Measurements from ENCODE around the gene FAT2. TPM values are rescaled to one million over a fixed set of nuclear protein-coding genes. Genes with fewer than 3 reads are reported as not detected.

FAT2 gene
- polyA plus RNA-seq, 3 donors = not detected

GRCh38 chr5:151598549-151598948, 7.4 kb upstream of the FAT2 start:
- TF ChIP-seq CTCF (IDR thresholded peaks at IDR 0.05) = no peak
- H2AFZ ChIP-seq (ENCODE audit: insufficient read depth, low read depth, low read length, poor library complexity, severe bottlenecking) = no peak overlapping the region
- no peaks in the 10 kb centered on the region for H3K27me3 ChIP-seq (ENCODE audit: control insufficient read depth in 2 of 2, insufficient read depth in 2 of 2, low read length in 2 of 2)
- H3K4me2 ChIP-seq (replicated peaks; ENCODE audit: extremely low read depth, low read length, poor library complexity, severe bottlenecking) = no peak overlapping the region
- H3K9ac ChIP-seq (ENCODE audit: insufficient read depth, low read length, poor library complexity, severe bottlenecking) = no peak overlapping the region
- peak overlapping the region in 1 of 7 donors; percentile 51 for H3K27ac Mint-ChIP-seq
- no peaks in the 10 kb centered on the region for H3K36me3 Mint-ChIP-seq
- peaks cover 8% of the 10 kb centered on the region for H3K4me1 Mint-ChIP-seq
- H3K4me3 ChIP-seq (replicated peaks in 1 of 3; ENCODE audit: low read depth in 2 of 3, low read length in 3 of 3) = no peak overlapping the region
- no peaks in the 10 kb centered on the region for H3K4me1 ChIP-seq (ENCODE audit: control insufficient read depth in 1 of 2, insufficient read depth in 2 of 2, low read length in 2 of 2)
- no CpG with 5 or more reads among the region's 1 CpG for WGBS (ENCODE audit: insufficient coverage)
- H3K9me3 ChIP-seq (replicated peaks in 1 of 2; ENCODE audit: control insufficient read depth in 1 of 2, insufficient read depth in 1 of 2, low read length in 2 of 2) = no peaks in the 10 kb centered on the region
- H3K27ac ChIP-seq (ENCODE audit: low read depth in 1 of 2, low read length in 2 of 2) = no peak overlapping the region
- H3K9me3 Mint-ChIP-seq = no peaks in the 10 kb centered on the region
- no peak for DNase-seq
- no peaks in the 10 kb centered on the region for H3K79me2 ChIP-seq (ENCODE audit: insufficient read depth, low read length)
- peaks cover 2 to 3% (median 3%) of the 10 kb centered on the region in 3 donors for H3K27me3 Mint-ChIP-seq (ENCODE audit: low read depth in 3 of 3)
- intact Hi-C loops (cut with micrococcal nuclease) = loop anchor here in 1 of 2 donors (5.0 kb wide), 1 partner anchor 54 kb away; no protein-coding TSS in a partner anchor
- no peaks in the 10 kb centered on the region for H3K36me3 ChIP-seq (replicated peaks in 1 of 2; ENCODE audit: control insufficient read depth in 1 of 2, insufficient read depth in 2 of 2, low read length in 2 of 2)
- no peaks in the 10 kb centered on the region for H4K20me1 ChIP-seq (ENCODE audit: insufficient read depth, low read length)
- no peak overlapping the region for H3K4me3 Mint-ChIP-seq

GRCh38 chr5:151597749-151598148, 6.6 kb upstream of the FAT2 start:
- Histone ChIP-seq H3K9me3 (replicated peaks in 1 of 2; ENCODE audit: control insufficient read depth in 1 of 2, insufficient read depth in 1 of 2, low read length in 2 of 2) (no peaks in the 10 kb centered on the region), H3K27ac (ENCODE audit: low read depth in 1 of 2, low read length in 2 of 2) (no peak overlapping the region), H3K4me1 (ENCODE audit: control insufficient read depth in 1 of 2, insufficient read depth in 2 of 2, low read length in 2 of 2) (no peaks in the 10 kb centered on the region), H4K20me1 (ENCODE audit: insufficient read depth, low read length) (no peaks in the 10 kb centered on the region), H3K4me3 (replicated peaks in 1 of 3; ENCODE audit: low read depth in 2 of 3, low read length in 3 of 3) (no peak overlapping the region), H2AFZ (ENCODE audit: insufficient read depth, low read depth, low read length, poor library complexity, severe bottlenecking) (no peak overlapping the region), H3K9ac (ENCODE audit: insufficient read depth, low read length, poor library complexity, severe bottlenecking) (no peak overlapping the region), H3K36me3 (replicated peaks in 1 of 2; ENCODE audit: control insufficient read depth in 1 of 2, insufficient read depth in 2 of 2, low read length in 2 of 2) (no peaks in the 10 kb centered on the region), H3K79me2 (ENCODE audit: insufficient read depth, low read length) (no peaks in the 10 kb centered on the region), H3K4me2 (replicated peaks; ENCODE audit: extremely low read depth, low read length, poor library complexity, severe bottlenecking) (no peak overlapping the region), H3K27me3 (ENCODE audit: control insufficient read depth in 2 of 2, insufficient read depth in 2 of 2, low read length in 2 of 2) (no peaks in the 10 kb centered on the region)
- DNase-seq = peak; percentile 29 to 42 (median 30)
- Mint-ChIP-seq H3K36me3 (no peaks in the 10 kb centered on the region), H3K27me3 (ENCODE audit: low read depth in 3 of 3) (peaks cover 2 to 3% (median 3%) of the 10 kb centered on the region in 3 donors), H3K4me1 (peaks cover 8% of the 10 kb centered on the region), H3K4me3 (no peak overlapping the region), H3K27ac (peak overlapping the region in 1 of 7 donors; percentile 70), H3K9me3 (no peaks in the 10 kb centered on the region)
- 62% methylated on average over 2 of the region's 3 CpGs for WGBS (ENCODE audit: insufficient coverage)
- no peak for TF ChIP-seq CTCF (IDR thresholded peaks at IDR 0.05)
- intact Hi-C loops (cut with micrococcal nuclease) = loop anchor here in 1 of 2 donors (5.0 kb wide), 1 partner anchor 55 kb away; no protein-coding TSS in a partner anchor
